Stimulated activated CD8-positive, alpha-beta memory T cell treated with anti-CD3 and anti-CD28 coated beads, Interleukin-12 subunit alpha, Interleukin-12 subunit beta, amount 100 ng/mL, for 4 hours (primary cell): Measurements from ENCODE around the gene SCAP.

Experiments
- DNase-seq: peaks from one replicate; pipeline ENCODE4 v3.0.0-alpha.2; 2020; ENCODE audit warnings: low read depth

Gene SCAP

DNA sequence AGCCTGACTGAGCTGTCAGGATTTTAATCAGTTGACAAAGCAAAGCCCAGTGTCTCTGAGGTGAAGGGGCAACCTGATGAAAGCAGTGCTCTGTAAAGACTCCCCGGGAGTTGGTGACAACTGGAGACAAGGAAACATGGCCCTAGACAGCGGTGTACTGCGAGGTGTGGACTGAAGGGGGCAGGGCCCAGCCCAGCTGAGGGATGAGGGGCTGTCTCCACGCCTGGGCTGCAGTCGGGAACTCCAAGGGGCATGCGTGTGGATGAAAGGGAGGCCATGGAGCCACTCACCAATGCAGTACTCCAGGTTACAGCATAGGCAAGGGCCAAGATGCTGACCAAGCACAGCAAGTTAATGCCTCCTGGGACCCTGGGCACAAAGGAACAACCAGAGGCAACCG, 45.1 kb downstream of the SCAP start:
- no peak for DNase-seq

GRCh38 chr3:47429476-47430270, 46.1 kb downstream of the SCAP start:
- no peak for DNase-seq

DNA sequence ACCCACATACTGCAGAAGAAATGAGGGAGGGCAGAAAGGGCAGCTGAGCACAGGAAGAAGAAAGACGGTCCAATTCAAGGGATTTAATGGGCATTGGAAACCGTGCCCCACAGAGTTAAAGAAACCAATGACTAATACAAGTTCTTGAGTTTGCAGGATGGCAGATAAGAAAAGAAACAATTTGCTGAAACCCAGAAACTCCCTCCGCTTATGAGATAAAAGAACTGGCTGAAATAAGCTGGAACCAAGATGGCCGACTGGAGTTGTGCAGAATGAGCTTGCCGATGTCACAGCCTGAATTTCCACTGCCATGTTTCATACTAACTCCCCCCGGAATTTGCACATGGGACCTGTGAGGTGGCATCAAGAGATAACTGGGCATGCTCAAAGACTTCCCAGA, 47.1 kb downstream of the SCAP start:
- no peak for DNase-seq

- DNase-seq: no peak
Measured at GRCh38 chr3:47427866-47428265, 47.9 kb downstream of the SCAP start.

DNA sequence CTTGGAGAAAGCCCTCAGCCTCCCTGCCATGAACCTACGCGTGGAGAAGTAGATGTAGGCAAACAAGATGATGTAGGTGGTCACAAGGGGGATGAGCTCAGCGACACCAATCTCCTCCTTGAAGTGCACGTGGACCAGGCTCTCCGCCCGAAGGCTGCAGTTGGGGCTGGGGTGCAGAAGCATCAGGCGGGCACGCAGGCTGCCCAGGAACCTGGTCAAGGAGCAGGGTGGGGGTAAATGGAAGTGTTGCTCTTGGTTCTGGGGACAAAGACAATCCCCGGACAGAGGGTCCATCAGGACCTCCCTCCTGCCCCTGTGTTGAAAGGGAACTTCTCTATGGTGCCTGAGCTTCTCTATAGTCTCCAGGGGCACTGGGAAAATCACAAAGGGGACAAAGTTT, 49.8 kb downstream of the SCAP start:
- no peak for DNase-seq

GRCh38 chr3:47425383-47425778, 50.4 kb downstream of the SCAP start:
- no peak for DNase-seq

DNA sequence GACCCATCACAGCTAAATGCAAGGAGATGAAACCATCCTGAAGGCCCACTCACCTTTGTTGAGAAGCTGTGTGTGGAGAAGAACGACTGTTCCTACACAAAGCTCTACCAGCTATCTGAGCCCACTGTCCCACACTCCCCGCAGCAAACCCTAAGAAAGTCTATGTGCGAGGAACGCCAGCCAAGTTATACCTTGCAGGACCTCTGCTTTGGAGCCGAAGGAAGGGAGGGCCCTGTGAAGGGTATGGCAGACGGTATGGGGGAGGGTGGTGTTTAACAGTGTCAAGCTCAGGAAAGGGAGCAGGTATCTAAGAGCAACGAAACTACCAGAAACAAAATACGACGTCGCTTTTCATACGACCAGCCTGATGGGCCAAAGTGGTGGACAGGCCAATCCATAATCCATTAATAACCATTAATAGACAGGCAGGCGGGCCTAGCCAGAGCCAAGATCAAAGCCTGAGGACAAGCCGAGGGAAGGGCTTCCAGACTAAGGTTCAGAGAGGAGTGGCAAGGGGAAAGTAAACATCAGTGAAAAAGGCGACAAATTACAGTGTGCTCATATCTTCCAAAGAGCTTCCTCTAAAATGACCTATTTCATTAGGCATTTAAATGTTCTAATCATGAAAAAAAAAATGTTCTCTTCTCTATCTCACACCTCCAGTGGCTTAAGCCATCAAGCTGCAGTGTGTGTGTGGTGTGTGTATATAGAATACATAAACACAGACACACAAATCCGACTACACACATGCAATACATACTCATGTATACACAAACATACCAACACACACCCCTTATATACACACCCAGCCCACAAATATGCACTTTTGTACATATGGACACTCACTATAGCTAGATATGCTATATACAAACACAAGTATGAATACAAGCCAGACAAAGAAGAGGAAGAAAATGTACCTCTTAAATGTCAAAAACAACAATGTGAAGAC, 51.0 kb downstream of the SCAP start:
- DNase-seq: no peak

DNA sequence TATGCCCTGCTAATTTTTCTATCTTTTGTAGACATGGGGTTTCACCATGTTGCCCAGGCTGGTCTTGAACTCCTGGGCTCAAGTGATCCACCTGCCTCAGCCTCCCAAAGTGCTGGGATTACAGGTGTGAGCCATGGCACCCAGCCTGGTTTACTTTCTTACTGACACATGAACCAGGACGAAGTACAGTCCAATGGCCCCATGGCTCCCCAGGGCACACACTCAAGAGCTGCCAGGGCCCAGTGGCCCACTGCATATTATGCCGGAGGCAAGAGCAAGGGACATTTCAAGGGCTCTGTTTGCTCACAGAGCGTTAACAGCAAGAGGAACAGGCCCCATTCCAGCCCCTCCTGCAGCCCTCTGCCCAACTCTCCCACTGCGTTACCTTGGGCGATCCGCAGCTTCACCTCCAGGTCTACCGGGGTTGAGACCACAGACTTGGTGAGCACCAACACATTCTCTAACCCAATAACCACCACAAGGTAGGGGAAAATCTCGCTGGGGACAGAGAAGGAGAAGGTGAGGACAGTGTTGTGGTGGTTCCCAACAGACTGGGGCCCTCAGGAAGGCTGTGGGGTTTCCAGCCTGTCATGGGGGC, 52.1 kb downstream of the SCAP start:
- no peak for DNase-seq

- DNase-seq: no peak
Measured at GRCh38 chr3:47422743-47423142, 53.0 kb downstream of the SCAP start.

GRCh38 chr3:47421741-47422649, 53.7 kb downstream of the SCAP start:
- DNase-seq: no peak

DNA sequence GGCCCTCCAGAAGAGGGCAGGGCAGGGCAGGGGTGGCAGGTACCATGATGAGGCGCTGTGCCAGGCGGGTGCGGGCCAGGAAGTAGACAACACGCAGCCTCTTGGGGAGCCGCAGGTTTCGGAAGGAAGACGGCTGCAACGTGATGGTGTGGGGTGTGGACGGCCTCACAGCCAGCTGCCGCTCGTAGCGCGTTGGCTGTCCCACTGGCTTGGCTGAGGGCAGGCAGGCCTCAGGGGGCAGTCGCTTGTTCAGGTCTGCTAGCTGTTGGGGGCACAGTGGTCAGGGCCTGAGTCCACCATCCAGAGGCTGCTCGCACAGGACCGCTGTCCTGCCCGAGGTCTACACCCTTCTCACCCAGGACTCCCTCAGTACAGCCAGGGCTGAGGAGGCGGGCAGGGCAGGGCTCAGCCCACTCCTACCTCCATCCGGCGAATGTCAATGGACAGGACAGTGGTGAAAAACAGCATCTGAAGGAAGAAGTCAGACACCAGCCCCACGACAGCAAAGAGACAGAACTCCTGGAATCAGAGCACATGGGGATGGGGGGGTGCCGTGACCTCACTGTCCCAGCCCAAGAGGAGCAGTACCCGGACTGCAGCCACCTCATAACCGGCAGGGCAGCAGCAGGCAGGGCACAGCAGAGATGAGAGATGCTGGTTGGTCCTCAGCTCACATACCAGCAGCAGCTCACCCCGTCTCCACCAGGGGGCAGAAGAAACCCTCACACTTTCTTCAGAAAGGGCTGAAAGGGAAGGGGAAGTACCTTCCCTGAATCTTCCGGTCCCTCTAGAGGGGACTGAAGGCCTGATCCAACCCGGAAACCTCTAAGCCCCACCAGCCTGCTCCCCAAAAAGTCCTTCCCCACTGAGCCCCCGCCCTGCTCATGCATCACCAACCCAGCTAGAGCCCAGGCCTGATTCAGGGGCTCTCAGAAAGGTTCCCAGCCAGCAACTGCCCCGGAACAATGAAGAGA, 54.9 kb downstream of the SCAP start:
- peak; percentile 67 for DNase-seq

- DNase-seq: no peak
Measured at GRCh38 chr3:47420044-47420430, 55.7 kb downstream of the SCAP start.

- DNase-seq: no peak
Measured at GRCh38 chr3:47419083-47420043, 56.4 kb downstream of the SCAP start.

- DNase-seq: no peak
Measured at GRCh38 chr3:47418167-47419082, 57.3 kb downstream of the SCAP start.

DNA sequence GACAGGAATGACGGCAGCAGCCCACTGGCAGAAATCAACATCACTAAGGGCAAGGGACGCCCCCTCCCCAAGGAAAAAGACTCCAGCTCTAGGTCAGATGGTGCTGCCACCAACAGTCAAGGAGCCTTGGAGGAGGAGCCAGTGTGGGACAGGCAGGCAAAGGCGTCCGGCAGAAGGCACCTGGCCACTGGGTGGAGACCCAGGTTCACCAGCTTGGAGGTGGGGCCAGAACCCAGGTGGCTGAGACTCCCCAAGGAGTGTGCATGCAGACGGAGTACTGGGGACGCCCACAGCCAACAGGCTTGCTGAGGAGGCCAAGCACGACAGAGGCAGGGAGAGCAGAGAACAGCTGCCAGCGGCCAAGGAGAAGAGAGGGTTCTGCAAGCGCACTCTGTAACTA, 59.7 kb downstream of the SCAP start:
- no peak for DNase-seq

- no peak for DNase-seq
Measured at GRCh38 chr3:47414666-47415587, 60.8 kb downstream of the SCAP start.

DNA sequence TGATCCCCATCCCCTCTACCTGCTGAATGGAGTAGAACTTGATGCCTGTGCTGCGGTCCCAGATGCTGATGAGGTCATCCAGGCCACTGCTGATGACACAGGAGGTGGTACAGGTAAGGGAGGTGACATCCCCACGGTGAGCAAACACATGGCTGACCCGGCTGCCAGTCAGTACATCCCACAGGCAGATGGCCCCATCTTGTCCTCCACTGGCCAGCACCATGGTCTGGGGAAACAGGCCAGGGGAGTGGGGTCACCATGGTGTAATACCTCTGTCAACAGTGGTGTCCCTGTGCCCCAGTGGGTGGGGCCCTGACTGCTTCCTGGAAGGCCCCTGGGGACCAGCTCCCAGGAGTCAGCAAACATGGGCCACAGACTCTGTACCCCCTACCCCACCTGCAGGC, 61.6 kb downstream of the SCAP start:
- no peak for DNase-seq
